ENCODE measurements around the gene POFUT1.
"Not testable (repeated sequence)": the region's sequence is repeated elsewhere in the genome, so short reads cannot be mapped to it uniquely, and the experiment has no call there.

The POFUT1 gene

DNA sequence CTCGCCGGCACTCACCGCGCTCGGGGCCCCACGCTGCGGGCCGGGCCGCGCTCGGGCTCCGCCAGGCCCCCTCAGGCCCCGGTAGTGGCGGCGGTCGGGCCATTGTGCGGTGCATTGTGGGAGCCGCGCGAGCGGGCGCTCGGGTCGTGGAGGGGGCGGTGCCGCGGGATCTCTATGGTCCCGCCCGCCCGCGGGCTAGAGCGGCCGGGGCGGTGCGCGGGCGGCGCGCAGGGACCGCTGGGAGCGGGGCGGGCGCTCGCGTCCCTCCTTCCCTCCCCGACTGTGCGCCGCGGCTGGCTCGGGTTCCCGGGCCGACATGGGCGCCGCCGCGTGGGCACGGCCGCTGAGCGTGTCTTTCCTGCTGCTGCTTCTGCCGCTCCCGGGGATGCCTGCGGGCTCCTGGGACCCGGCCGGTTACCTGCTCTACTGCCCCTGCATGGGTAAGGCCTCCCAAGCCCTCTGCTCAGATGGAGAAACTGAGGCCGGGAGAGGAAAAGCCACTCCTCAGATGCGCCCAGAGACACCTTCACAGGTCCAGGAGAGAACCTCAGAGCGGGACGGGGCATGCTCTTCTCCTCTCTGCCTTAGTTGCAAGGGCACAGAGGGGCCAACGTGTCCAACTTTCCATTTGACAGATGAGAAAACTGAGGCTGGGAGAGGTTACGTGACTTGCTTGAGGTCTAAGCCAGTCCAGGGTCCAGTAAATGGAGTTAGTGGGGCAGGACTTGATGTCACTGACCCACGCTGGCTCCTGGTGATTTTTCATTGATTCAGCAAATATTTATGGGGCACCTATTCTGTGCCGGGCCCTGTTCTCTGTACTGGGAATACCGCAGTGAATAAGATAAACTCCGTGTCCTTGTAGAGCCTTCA, at the start of gene POFUT1, which contains the start of gene PLAGL2:
Gene POFUT1, plus strand, starts transcription at position 255 of the 873 bp plus-strand sequence. Its CDS starts 62 bp downstream, at position 317.
Gene PLAGL2, minus strand, starts transcription at position 118 of the 873 bp plus-strand sequence. CDS start 5,565 bp downstream, outside the sequence.
- DNase-seq (ENCODE audit: low read depth): peak; percentile 85

DNA sequence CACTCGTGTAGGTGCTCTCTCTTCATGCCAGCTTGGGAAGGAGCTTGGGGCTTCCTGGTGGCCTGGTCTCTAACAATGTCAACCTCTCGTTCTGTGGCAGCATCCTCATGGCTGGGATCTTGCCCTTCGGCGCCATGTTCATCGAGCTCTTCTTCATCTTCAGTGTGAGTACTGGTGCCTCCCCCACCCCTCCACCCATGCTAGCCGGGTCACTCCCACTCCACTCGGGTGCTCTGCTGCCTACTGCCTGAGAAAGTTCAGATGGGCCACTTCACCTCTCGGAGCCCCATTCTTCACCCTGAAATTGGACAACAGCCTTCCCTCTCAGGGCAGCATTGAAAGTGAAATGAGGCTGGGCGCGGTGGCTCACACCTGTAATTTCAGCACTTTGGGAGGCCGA, 49.3 kb upstream of the POFUT1 start:
- DNase-seq (ENCODE audit: low read depth): no peak

GRCh38 chr20:32158943-32159660, 48.6 kb upstream of the POFUT1 start:
- DNase-seq (ENCODE audit: low read depth): no peak

DNA sequence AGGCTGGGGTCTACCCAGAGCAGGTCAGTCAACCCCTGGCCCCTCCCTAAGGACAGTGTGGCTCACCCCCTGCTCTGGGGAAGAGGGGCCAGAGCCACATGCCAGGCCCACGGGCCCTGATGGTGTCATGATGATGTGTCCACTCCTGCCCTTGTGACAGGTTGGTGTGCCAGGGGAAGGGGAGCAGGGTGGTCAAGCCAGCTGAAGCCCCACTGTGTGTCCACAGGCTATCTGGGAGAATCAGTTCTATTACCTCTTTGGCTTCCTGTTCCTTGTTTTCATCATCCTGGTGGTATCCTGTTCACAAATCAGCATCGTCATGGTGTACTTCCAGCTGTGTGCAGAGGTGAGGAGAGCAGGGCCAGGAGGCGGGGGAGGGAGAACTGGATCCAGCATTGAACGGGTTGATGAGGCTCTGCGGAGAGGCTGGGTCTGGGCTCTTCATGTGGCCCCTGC, 47.9 kb upstream of the POFUT1 start:
- DNase-seq (ENCODE audit: low read depth): no peak

DNA sequence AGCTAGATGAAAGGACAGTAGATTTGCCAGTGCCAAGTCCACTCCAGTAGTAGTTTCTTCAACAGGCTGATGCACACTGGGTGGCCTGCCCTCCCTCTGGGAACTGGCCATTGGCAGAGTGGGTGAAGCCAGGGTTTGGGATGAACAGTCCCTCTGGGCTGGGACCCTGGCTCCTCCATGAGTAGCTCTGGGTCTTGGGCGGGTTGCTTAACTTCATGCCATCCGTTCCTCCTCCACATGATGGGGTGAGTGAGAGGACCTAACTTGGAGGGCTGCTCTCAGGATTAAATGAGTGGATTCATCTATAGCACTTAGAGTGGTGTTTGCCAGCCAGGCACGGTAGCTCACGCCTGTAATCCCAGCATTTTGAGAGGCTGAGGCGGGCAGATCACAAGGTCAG, 47.3 kb upstream of the POFUT1 start:
- DNase-seq (ENCODE audit: low read depth): no peak

- DNase-seq (ENCODE audit: low read depth): no peak
These were observed 45.3 kb upstream of the POFUT1 start for GRCh38 chr20:32162351-32162750.

DNA sequence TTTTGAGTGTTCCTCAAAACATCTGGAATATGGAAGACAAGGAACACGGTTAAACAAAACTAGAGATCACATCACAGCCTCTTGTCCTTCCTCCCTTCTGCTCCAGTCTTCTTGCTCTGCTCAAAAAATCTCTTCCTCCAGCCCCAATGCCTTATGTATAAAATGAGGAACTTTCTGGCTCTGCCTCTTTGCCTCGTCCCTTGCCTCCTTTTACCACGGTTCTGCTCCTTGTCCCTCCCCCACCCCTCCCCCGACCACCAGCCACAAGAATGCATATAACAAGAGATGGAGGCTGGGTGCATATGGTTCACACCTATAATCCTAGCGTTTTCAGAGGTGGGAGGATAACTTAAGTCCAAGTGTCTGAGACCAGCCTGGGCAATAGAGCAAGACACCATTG, 43.7 kb upstream of the POFUT1 start:
- no peak for DNase-seq (ENCODE audit: low read depth)

GRCh38 chr20:32164984-32165735, 42.5 kb upstream of the POFUT1 start:
- DNase-seq (ENCODE audit: low read depth): no peak

DNA sequence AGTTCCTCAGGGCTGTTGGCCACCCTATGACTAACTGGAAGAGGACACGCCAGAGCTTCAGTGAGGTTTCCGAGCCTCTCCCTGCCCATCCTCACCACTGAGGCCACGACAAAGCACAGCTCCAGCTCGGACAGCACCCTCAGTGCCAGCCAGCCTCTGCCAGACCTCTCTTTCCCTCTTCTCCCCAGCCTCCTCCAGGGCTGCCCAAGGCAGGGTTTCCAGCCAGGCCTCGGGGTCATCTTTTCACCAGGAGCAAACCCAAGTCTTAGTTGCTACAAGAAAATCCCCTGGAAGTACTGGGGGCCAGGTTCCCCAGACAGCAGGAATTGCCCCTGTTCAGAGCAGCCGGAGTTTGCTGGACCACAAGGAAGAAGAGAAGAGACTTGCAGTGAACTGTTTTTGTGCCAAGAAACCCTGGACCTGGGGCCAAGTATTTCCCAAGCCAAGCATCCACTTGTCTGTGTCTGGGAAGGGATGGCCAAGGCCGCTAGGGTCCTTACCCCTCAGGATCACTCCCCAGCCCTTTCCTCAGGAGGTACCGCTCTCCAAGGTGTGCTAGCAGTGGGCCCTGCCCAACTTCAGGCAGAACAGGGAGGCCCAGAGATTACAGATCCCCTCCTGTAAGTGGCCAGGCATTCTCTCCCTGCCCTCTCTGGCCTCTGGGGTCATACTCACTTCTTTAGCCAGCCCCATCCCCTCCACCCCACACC, 41.7 kb upstream of the POFUT1 start:
- DNase-seq (ENCODE audit: low read depth): no peak

DNA sequence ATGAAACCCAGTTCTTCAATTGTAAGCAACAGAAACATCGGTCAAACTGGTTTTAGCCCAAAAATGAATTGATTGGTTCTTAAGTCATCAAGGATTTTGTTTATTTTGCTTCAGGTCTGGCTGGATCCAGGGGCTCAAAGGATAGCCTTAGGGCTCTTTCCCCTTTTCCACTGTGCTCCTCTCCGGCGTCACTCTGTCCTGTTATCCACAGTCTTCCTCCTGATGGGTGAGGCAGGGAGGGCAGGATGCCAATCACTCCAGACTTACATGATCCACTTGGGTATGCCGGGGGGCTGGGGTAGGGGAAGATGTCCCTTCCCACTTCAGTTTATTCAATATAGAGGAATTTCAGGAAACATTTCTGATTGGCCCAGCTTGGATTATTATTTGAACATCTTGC, 40.1 kb upstream of the POFUT1 start:
- no peak for DNase-seq (ENCODE audit: low read depth)

DNA sequence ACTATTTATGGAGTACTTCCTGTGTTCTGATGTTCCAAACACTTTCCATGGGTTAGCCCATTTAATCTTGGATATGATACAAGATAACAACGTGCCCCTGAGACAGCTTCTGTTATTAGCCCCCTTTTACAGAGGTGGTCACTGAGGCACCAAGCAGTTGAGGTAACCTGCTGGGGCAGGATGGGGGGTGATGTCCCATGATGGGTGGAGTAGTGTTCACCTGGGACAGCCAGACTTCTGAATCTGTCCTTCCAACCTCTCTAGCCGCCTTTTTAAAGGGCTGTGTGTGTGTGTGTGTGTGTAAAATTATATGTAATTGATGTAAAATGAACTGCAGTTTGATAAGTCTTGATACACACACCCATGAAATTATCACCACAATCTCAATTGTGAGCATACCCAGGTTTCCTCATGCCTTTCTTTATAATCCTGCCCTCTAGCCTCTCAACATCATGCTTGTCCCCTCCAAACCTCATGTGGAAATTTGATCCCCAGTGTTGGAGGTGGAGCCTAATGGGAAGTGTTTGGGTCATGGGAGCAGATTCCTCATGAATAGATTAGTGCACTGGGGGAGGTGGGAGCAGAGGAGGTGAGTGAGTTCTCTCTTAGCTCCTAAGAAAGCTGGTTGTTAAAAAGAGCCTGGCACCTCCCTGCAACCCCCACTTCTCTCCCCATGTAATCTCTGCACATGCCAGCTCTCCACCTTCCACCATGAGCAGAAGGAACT, 39.3 kb upstream of the POFUT1 start:
- DNase-seq (ENCODE audit: low read depth): no peak

DNA sequence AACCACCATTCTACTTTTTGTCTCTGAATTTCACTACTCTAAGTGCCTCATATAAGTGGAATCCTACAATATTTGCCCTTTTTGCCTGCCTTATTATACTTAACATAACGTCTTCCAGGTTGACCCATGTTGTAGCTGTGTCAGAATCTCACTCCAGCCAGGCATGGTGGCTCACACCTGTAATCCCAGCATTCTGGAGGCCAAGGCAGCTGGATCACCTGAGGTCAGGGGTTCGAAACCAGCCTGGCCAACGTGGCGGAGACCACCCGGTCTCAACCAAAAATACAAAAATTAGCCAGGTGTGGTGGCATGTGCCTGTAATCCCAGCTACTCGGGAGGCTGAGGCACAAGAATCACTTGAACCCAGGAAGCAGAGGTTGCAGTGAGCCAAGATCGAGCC, 30.0 kb upstream of the POFUT1 start:
- not testable (repeated sequence) for DNase-seq (ENCODE audit: low read depth)

- DNase-seq (ENCODE audit: low read depth): no peak
These were observed 28.2 kb upstream of the POFUT1 start for GRCh38 chr20:32179515-32179914.

DNA sequence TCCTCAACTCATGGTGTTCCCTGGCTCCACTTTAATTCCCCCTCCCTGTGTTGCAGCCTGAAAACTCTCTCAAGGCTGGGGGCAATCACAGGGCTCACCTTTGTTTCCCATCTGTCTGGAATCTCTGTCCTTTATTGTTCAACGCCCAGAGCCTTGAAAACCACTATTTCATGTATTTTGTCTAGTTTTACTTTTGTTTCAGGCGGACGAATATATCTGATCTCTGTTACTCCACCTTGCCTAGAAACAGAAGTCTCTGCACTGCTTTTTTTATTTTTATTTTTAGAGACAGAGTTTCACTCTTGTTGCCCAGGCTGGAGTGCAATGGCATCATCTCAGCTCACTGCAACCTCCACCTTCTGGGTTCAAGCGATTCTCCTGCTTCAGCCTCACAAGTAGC, 27.7 kb upstream of the POFUT1 start:
- DNase-seq (ENCODE audit: low read depth): no peak

- no peak for DNase-seq (ENCODE audit: low read depth)
These were observed 26.1 kb upstream of the POFUT1 start for GRCh38 chr20:32181606-32182005.

DNA sequence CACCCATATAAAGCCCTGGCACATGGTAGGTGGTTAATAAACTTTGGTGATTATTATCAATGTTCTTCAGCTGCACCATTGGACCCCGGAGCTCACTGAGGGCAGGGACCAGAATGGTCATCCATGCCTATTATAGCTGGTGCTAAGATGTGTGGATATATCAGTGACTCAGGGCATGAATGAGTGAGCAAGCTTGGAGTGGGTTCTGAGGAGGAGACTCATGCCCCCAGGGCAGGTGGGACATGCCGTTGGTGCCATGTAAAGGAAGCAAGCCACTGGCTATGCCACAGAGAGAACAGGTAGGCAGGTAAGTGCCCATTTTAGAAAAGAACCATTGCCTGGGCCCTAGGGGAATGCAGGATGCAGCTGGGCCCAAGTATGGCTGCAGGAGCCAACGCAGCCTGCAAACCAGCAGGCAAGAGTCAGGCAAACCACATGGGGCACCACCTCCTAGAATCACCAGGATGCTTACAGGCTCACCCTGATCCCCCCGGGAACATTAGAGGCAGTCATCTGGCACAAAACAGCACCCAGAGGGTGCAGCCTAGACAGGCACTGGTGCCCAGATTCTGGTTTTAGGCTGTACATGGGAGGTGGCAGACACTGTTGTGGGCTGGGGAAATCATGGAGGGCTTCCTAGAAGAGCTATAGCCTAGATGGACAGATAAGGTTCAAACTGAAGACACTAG, 23.6 kb upstream of the POFUT1 start:
- no peak for DNase-seq (ENCODE audit: low read depth)

DNA sequence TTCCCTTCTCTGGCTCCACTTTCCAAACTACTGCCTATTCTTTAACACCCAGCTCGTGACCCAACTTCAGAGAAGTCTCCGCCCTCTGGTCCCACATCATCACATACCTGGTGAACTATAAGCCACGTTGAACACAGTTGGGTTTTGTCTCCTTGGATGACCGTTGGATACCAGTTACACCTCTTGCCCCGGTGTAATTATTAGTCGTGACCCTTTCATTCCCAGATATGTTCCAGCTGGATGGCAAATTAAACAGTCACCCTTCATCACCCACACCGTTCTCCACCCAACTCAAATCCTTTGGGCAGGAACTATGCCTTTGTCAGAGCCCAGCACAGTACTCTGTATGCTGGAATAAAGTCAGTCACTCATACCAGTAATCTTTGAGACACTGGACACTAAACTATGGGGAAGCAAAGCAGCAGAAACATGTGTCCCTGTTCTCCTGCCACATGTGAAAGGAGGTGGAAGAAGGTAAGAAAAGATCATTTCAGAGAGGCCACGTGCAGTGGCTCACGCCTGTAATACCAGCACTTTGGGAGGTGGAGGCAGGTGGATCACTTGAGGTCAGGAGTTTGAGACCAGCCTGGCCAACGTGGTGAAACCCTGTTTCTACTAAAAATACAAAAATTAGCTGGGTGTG, 22.6 kb upstream of the POFUT1 start:
- no peak for DNase-seq (ENCODE audit: low read depth)

DNA sequence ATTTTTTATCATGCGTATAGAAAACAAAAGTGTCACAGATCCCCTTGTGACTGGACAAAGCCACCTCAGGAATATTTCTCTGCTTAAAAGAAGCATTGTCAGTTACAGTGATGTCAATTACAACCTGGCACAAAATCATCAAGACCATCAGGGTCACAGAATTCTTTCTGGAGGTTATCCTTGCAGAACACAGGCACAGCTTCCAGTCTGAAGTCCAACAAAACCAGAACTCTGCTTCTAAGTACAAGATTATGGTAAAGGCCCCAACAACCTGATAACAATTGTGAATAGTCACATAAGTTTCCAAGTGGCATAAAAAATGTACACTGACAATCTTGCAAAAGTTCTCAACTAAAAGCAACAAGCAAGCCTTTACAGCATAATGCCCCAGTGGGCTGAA, 21.2 kb upstream of the POFUT1 start:
- no peak for DNase-seq (ENCODE audit: low read depth)

- DNase-seq (ENCODE audit: low read depth): no peak
These were observed 19.1 kb upstream of the POFUT1 start for GRCh38 chr20:32188376-32189122.
